Trophoblast cell (in vitro differentiated cells and primary cell): Measurements from ENCODE around the gene GSTA3. TPM values are rescaled to one million over a fixed set of nuclear protein-coding genes. Genes with fewer than 3 reads are reported as not detected.

Source experiments
- DNase-seq, 2 donors: peaks; one replicate each; pipeline ENCODE4 v3.0.0-alpha.2; 2016
- H2AFZ ChIP-seq: 2 replicates; pipeline ENCODE4 v1.6.1; 2013; ENCODE audit warnings: low read length, moderate library complexity, mild to moderate bottlenecking; ENCODE audit not compliant: insufficient read depth, poor library complexity
- H2AK5ac ChIP-seq: 2 replicates; pipeline ENCODE4 v1.6.1; 2013; ENCODE audit warnings: mild to moderate bottlenecking, low read length
- H2BK120ac ChIP-seq: 2 replicates; pipeline ENCODE4 v1.6.1; 2013; ENCODE audit warnings: low read length, mild to moderate bottlenecking, moderate library complexity; ENCODE audit not compliant: insufficient read depth, poor library complexity
- H2BK12ac ChIP-seq: 2 replicates; pipeline ENCODE4 v1.6.1; 2013; ENCODE audit warnings: mild to moderate bottlenecking, low read length, moderate library complexity
- H2BK5ac ChIP-seq: 2 replicates; pipeline ENCODE4 v1.6.1; 2013; ENCODE audit warnings: low read length, low read depth, moderate library complexity, mild to moderate bottlenecking; ENCODE audit not compliant: poor library complexity
- H3K14ac ChIP-seq: 2 replicates; pipeline ENCODE4 v1.6.1; 2013; ENCODE audit warnings: mild to moderate bottlenecking, low read length
- H3K18ac ChIP-seq: 2 replicates; pipeline ENCODE4 v1.6.1; 2013; ENCODE audit warnings: mild to moderate bottlenecking, low read length
- H3K23ac ChIP-seq: 2 replicates; pipeline ENCODE4 v1.6.1; 2013; ENCODE audit warnings: low read length
- H3K27ac ChIP-seq: 2 replicates; pipeline ENCODE4 v1.5.1; 2013; ENCODE audit warnings: low read depth, mild to moderate bottlenecking, inconsistent platforms, low read length, moderate library complexity
- H3K27me3 ChIP-seq: 2 replicates; pipeline ENCODE4 v1.6.1; 2013; ENCODE audit warnings: inconsistent platforms, mild to moderate bottlenecking, low read length, moderate library complexity; ENCODE audit not compliant: insufficient read depth
- H3K36me3 ChIP-seq, 2 experiments: 1 replicate in 1 of 2; 2 replicates in 1 of 2; pipeline ENCODE4 v1.6.1; 2013; ENCODE audit warnings: low read length in 2 of 2, mild to moderate bottlenecking in 2 of 2, moderate library complexity in 1 of 2; ENCODE audit not compliant: insufficient read depth in 2 of 2, control insufficient read depth in 1 of 2
- H3K4ac ChIP-seq: 2 replicates; pipeline ENCODE4 v1.6.1; 2013; ENCODE audit warnings: low read depth, mild to moderate bottlenecking, low read length, moderate library complexity
- H3K4me1 ChIP-seq, 2 experiments: 1 replicate in 1 of 2; 2 replicates in 1 of 2; pipeline ENCODE4 v1.6.1; 2013; ENCODE audit warnings: low read length in 2 of 2, mild to moderate bottlenecking in 2 of 2, moderate library complexity in 1 of 2; ENCODE audit not compliant: insufficient read depth in 2 of 2, control insufficient read depth in 1 of 2
- H3K4me2 ChIP-seq: 2 replicates; pipeline ENCODE4 v1.6.1; 2013; ENCODE audit warnings: inconsistent platforms, mild to moderate bottlenecking, low read length, moderate library complexity
- H3K4me3 ChIP-seq: 2 replicates; pipeline ENCODE4 v1.5.1; 2013; ENCODE audit warnings: mild to moderate bottlenecking, low read depth, low read length, inconsistent platforms
- H3K79me1 ChIP-seq: one replicate; pipeline ENCODE4 v1.6.1; 2013; ENCODE audit warnings: low read length
- H3K79me2 ChIP-seq: 2 replicates; pipeline ENCODE4 v1.6.1; 2013; ENCODE audit warnings: low read length, mild to moderate bottlenecking; ENCODE audit not compliant: control insufficient read depth, insufficient read depth, poor library complexity
- H3K9ac ChIP-seq: 2 replicates; pipeline ENCODE4 v1.6.1; 2013; ENCODE audit warnings: mild to moderate bottlenecking, low read length
- H3K9me3 ChIP-seq: 2 replicates; pipeline ENCODE4 v1.6.1; 2013; ENCODE audit warnings: low read depth, mild to moderate bottlenecking, control low read depth, inconsistent platforms, low read length; ENCODE audit not compliant: insufficient read depth
- H4K12ac ChIP-seq: 2 replicates; pipeline ENCODE4 v1.6.1; 2013; ENCODE audit warnings: low read depth, mild to moderate bottlenecking, low read length, moderate library complexity
- H4K8ac ChIP-seq: 2 replicates; pipeline ENCODE4 v1.6.1; 2013; ENCODE audit warnings: low read depth, mild to moderate bottlenecking, low read length, moderate library complexity
- H4K91ac ChIP-seq: one replicate; pipeline ENCODE4 v1.6.1; 2013; ENCODE audit warnings: low read depth, mild to moderate bottlenecking, low read length, moderate library complexity
- WGBS: extraction: QIAGEN DNeasy Blood & Tissue Kit; methylation state at CpG from one replicate; pipeline ENCODE4 v1.1.7; 2013; ENCODE audit warnings: missing lambda C conversion rate; ENCODE audit not compliant: insufficient read length, insufficient coverage; ENCODE audit errors: extremely low coverage; 5-methylcytosine and 5-hydroxymethylcytosine counted together
- polyA plus RNA-seq: library from polyadenylated mRNA; stranded (reverse); fragments of 200-250 nt; gene quantifications from 2 replicates; pipeline ENCODE4 v1.2.3, GENCODE V29; 2013

The GSTA3 gene
- 1.0 and 1.5 TPM in 2 replicates for polyA plus RNA-seq

DNA sequence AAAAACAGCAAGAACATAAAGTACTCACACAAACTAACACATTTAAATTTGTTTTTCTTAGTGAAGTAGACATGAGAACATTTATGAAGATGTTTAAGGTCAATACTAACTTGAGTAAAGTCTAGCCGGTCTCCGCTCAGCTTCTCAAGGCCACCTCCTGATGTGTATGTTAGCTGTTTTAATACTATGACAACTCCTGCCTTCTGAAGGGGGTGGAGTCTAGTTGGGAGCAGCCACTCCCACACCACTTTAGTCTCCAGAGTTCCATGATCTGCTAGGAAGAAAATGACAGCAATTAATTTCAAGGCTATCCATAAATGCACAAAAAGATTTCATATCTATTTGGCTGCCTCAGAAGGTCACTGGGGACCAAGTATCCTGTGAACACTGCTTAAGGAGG lies at the start of gene GSTA3:
GSTA3 (minus strand) TSS at position 168 of the 400 bp plus-strand sequence. CDS start 3,864 bp downstream, outside the sequence.
- no CpG with 5 or more reads among the region's 2 CpGs for whole genome bisulfite sequencing
- H2AK5ac ChIP-seq: no peak within 1 kb of the TSS
- H3K79me2 ChIP-seq: no peaks in the 10 kb centered on the region
- H2BK12ac ChIP-seq: no peak within 1 kb of the TSS
- H4K91ac ChIP-seq: no peak within 1 kb of the TSS
- no peaks in the 10 kb centered on the region for H3K9me3 ChIP-seq
- no peak within 1 kb of the TSS for H2BK120ac ChIP-seq
- no peak within 1 kb of the TSS for H2AFZ ChIP-seq
- no peak within 1 kb of the TSS for H4K12ac ChIP-seq
- H3K27me3 ChIP-seq: no peaks in the 10 kb centered on the region
- H2BK5ac ChIP-seq: no peak within 1 kb of the TSS
- no peak within 1 kb of the TSS for H3K4me3 ChIP-seq
- H3K18ac ChIP-seq: no peak within 1 kb of the TSS
- peak within 1 kb of the TSS; percentile 11 for H4K8ac ChIP-seq
- H3K4me1 ChIP-seq: peaks cover 0 to 2% of the 10 kb centered on the region in 2 experiments
- H3K79me1 ChIP-seq: no peaks in the 10 kb centered on the region
- no peak within 1 kb of the TSS for H3K27ac ChIP-seq
- H3K4ac ChIP-seq: no peak within 1 kb of the TSS
- H3K9ac ChIP-seq: no peak within 1 kb of the TSS
- no peak within 1 kb of the TSS for H3K23ac ChIP-seq
- H3K36me3 ChIP-seq: no peaks in the 10 kb centered on the region
- H3K4me2 ChIP-seq: no peak within 1 kb of the TSS
- H3K14ac ChIP-seq: no peak within 1 kb of the TSS
- peak; percentile 19 to 45 for DNase-seq

GRCh38 chr6:52958546-52959255 lies 49.2 kb upstream of the GSTA3 start:
- Histone ChIP-seq H4K12ac (no peak overlapping the region), H2BK5ac (no peak overlapping the region), H2AFZ (no peak overlapping the region), H3K4ac (no peak overlapping the region), H3K36me3 (no peaks in the 10 kb centered on the region), H3K4me2 (no peak overlapping the region), H3K4me3 (no peak overlapping the region), H3K79me1 (no peaks in the 10 kb centered on the region), H3K9me3 (peaks cover 2% of the 10 kb centered on the region), H3K9ac (no peak overlapping the region), H3K14ac (no peak overlapping the region), H4K91ac (no peak overlapping the region), H2BK12ac (no peak overlapping the region), H3K27ac (no peak overlapping the region), H2BK120ac (no peak overlapping the region), H3K79me2 (no peaks in the 10 kb centered on the region), H3K23ac (no peak overlapping the region), H3K18ac (no peak overlapping the region), H2AK5ac (no peak overlapping the region), H3K4me1 (no peaks in the 10 kb centered on the region), H4K8ac (no peak overlapping the region), H3K27me3 (no peaks in the 10 kb centered on the region)
- DNase-seq: peak in 1 of 2 donors; percentile 21
- no CpG with 5 or more reads among the region's 8 CpGs for WGBS

DNA sequence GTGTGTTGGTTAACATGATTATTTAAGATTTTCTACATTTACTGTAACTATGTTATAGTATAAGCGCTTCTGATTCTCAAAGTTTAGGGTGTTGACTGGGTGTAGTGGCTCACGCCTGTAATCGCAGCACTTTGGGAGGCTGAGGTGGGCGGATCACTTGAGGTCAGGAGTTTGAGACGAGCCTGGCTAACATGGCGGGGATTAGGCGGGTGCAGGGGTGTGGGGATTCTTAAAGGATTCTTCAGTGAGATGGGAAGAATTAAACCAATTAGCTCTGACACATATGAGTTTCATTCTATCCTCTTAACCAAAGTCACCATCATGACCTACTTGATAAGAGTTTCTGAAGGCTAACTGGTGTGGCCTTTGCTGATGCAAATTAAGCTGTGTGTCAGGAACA lies 46.4 kb upstream of the GSTA3 start:
- H3K36me3 ChIP-seq: no peaks in the 10 kb centered on the region
- no peak overlapping the region for H3K9ac ChIP-seq
- H2BK12ac ChIP-seq: no peak overlapping the region
- no peak overlapping the region for H4K12ac ChIP-seq
- H2BK120ac ChIP-seq: no peak overlapping the region
- no peak overlapping the region for H3K4ac ChIP-seq
- no peaks in the 10 kb centered on the region for H3K79me2 ChIP-seq
- no peak overlapping the region for H3K27ac ChIP-seq
- no CpG with 5 or more reads among the region's 7 CpGs for WGBS
- H2AK5ac ChIP-seq: no peak overlapping the region
- no peak overlapping the region for H4K91ac ChIP-seq
- H3K4me2 ChIP-seq: no peak overlapping the region
- no peak overlapping the region for H2BK5ac ChIP-seq
- H3K23ac ChIP-seq: no peak overlapping the region
- no peak overlapping the region for H3K4me3 ChIP-seq
- H3K79me1 ChIP-seq: no peaks in the 10 kb centered on the region
- no peak overlapping the region for H4K8ac ChIP-seq
- H3K18ac ChIP-seq: no peak overlapping the region
- no peak for DNase-seq
- no peak overlapping the region for H2AFZ ChIP-seq
- no peak overlapping the region for H3K14ac ChIP-seq
- H3K9me3 ChIP-seq: no peaks in the 10 kb centered on the region
- H3K27me3 ChIP-seq: no peaks in the 10 kb centered on the region
- no peaks in the 10 kb centered on the region for H3K4me1 ChIP-seq

DNA sequence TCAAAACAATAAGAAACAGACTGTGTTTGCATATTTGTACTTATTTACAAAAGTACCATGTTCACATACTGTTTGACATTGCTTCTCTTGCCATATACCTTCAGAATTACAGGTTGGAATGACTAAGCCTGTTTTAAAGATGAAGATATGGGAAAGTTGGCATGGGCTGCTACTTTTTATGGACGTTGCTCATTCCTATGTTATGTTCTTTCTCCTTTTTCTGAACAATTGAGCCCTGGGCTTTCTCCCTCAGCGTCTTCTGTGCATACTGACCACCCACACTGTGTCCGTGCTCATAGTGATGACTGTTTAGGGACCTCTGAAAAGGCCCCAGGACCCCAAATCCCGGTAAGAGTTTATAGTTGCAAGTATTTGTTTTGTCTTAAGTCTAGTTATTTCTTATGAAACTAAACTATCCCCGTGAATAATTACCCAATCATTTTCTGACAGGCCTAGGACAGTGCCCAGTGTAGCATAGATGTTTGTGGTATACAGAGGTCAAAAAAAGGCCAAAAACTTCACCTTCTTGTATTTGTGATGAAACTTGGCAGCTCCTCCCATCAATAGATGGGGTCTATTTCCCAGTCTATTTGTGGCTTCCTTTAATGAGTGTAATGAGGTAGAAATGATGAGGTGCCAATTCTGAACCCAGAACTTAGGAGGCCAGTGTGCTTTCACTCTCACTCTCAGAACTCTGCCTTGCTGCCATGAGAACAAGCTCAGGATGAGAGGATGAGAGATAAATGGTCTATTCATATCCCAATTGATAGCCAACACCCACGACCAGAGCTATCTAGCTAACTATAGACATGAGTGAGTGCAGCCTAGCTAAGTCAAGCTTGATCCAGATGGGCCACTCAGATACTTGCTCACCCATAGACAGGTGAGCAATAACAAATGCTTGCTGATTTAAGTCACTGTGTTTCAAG lies 44.7 kb upstream of the GSTA3 start:
- no peak overlapping the region for H2BK5ac ChIP-seq
- H3K9ac ChIP-seq: no peak overlapping the region
- no peak overlapping the region for H2BK12ac ChIP-seq
- no peak overlapping the region for H3K14ac ChIP-seq
- no peaks in the 10 kb centered on the region for H3K79me1 ChIP-seq
- no peak overlapping the region for H3K4ac ChIP-seq
- H2BK120ac ChIP-seq: no peak overlapping the region
- H3K36me3 ChIP-seq: no peaks in the 10 kb centered on the region
- no peak overlapping the region for H3K23ac ChIP-seq
- H4K8ac ChIP-seq: no peak overlapping the region
- H2AK5ac ChIP-seq: no peak overlapping the region
- H3K79me2 ChIP-seq: no peaks in the 10 kb centered on the region
- no CpG with 5 or more reads among the region's 6 CpGs for whole genome bisulfite sequencing
- H3K4me3 ChIP-seq: no peak overlapping the region
- H3K27me3 ChIP-seq: no peaks in the 10 kb centered on the region
- no peak overlapping the region for H2AFZ ChIP-seq
- DNase-seq: no peak
- no peak overlapping the region for H4K12ac ChIP-seq
- H3K4me2 ChIP-seq: no peak overlapping the region
- H3K9me3 ChIP-seq: no peaks in the 10 kb centered on the region
- H3K4me1 ChIP-seq: no peaks in the 10 kb centered on the region
- no peak overlapping the region for H4K91ac ChIP-seq
- H3K27ac ChIP-seq: no peak overlapping the region
- H3K18ac ChIP-seq: no peak overlapping the region
